ENCODE measurements around the gene TMEM209.
"Not testable (repeated sequence)": the region's sequence is repeated elsewhere in the genome, so short reads cannot be mapped to it uniquely, and the experiment has no call there.

The TMEM209 gene

DNA sequence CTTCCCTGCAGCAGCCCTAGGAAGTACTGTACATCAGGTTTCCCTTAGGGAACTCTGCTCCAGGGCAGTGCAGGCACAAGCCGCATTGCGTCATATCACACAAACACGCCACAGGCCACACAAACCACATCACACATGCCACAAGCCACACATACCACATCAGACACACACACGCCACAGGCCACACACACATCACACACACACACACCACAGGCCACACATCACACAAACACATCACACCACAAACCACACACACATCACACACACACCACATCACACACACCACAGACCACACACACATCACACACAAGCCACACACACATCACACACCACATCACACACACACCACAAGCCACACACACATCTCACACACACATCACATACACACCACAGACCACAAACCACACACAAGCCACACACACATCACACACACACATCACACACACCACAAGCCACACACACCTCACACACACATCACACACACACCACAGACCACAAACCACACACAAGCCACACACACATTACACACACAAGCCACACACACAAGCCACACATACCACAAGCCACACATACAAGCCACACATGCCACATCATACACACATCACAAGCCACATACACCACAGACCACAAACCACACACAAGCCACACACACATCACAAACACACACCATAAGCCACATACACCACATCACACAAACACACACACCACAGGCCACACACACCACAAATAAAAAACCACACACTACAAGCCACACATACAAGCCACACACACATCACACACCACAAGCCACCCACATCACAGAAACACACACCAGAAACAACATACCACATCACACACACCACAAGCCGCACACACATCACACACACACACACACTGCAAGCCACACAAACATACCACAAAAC lies 53.4 kb downstream of the TMEM209 start:
- H3K4me3 ChIP-seq (ENCODE audit: low read length) = no peak overlapping the region
- no peak for DNase-seq (ENCODE audit: low read depth)
- TF ChIP-seq CTCF (conservative IDR thresholded peaks at IDR 0.05; ENCODE audit: low read depth, low read length) = no peak

DNA sequence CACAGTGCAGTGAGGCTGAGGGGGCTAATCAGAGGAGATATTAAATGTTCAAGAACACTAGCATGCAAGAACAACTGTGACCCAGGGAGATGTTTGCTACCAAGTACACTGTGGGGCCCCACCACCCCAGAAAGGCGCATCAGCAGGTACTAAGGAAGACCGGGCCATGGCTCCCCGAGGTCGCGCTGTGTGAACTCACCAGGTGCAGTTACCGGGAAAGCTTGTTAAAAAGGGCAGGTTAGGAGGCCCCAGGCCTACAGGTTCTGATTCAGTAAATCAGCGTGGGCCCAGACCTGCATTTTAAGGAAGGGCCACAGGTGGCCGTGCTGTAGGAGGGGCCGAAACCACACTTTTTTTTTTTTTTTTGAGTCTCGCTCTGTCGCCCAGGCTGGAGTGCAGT lies 54.6 kb downstream of the TMEM209 start:
- TF ChIP-seq CTCF (conservative IDR thresholded peaks at IDR 0.05; ENCODE audit: low read depth, low read length) = no peak
- no peak overlapping the region for H3K4me3 ChIP-seq (ENCODE audit: low read length)
- DNase-seq (ENCODE audit: low read depth) = no peak

- TF ChIP-seq CTCF (conservative IDR thresholded peaks at IDR 0.05; ENCODE audit: low read depth, low read length) = no peak
- H3K4me3 ChIP-seq (ENCODE audit: low read length) = no peak overlapping the region
- DNase-seq (ENCODE audit: low read depth) = no peak
Measured at GRCh38 chr7:130149281-130150139, 55.7 kb downstream of the TMEM209 start.

DNA sequence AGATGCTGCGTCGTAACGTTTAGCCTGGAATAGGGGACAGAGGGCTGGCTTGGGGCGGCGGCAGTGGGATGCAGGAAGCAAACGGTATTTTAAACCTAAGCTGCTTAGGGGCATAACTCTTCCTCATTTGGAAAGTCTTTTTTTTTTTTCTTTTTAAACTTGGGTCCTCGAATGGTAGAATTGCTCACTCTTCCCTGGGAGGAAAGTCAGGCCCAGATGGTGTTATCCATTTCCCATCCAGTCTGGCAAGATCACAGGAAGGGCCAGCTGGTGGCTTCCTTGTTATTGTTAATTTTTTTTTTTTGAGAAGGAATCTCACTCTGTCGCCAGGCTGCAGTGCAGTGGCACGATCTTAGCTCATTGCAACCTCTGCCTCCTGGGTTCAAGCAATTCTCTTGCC lies 56.6 kb downstream of the TMEM209 start:
- no peak for TF ChIP-seq CTCF (conservative IDR thresholded peaks at IDR 0.05; ENCODE audit: low read depth, low read length)
- no peak for DNase-seq (ENCODE audit: low read depth)
- no peak overlapping the region for H3K4me3 ChIP-seq (ENCODE audit: low read length)

DNA sequence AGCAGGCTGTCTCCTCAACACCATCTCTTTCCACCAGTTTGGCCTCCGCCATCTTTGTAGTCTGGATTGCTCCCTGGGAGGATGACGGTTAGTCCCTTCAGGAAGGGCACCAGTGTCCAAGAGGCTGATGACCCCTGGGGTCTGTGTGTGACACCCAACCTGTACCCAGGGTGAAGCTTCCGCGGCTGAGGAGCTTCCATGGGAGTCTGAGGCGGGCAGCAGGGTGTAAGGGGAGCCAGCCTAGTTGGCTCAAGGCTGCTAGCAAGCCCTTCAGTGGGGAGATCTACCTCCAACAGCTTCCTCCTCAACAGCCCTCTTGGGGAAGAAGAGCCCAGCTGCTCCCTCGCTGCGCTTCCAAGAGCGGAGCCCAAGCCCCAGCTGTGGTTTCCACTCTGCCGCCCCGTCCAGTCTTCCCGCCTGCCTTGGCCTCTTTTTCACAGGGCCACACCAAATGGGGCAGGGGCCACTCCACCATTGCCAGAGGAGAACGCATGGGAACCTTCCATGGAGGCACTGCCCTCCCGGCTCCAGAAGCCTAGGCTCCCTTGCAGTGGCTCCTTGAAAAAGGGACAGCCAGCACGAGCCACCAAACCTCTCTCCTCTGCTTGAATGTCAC lies 57.4 kb downstream of the TMEM209 start:
- no peak for DNase-seq (ENCODE audit: low read depth)
- no peak for TF ChIP-seq CTCF (conservative IDR thresholded peaks at IDR 0.05; ENCODE audit: low read depth, low read length)
- no peak overlapping the region for H3K4me3 ChIP-seq (ENCODE audit: low read length)

GRCh38 chr7:130146693-130147405 lies 58.4 kb downstream of the TMEM209 start:
- TF ChIP-seq CTCF (conservative IDR thresholded peaks at IDR 0.05; ENCODE audit: low read depth, low read length) = no peak
- H3K4me3 ChIP-seq (ENCODE audit: low read length) = no peak overlapping the region
- no peak for DNase-seq (ENCODE audit: low read depth)

DNA sequence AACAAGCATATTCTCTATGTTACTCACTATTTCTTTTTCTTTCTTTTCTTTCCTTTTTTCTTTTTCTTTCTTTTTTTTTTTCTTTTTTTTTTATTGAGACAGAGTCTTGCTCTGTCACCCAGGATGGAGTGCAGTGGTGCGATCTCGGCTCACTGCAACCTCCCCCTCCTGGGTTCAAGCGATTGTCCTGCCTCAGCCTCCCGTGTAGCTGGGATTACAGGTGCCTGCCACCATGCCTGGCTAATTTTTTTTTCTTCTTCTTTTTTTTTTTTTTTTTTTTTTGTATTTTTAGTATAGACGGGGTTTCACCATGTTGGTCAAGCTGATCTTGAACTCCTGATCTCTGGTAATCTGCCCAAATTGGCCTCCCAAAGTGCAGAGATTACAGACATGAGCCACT lies 59.1 kb downstream of the TMEM209 start:
- H3K4me3 ChIP-seq (ENCODE audit: low read length); DNase-seq (ENCODE audit: low read depth): not testable (repeated sequence)
